HG02981 (cell line): Measurements from ENCODE around the gene PPP1R13L.

ENCODE experiments used
- ATAC-seq: cut with Tn5 transposase; IDR thresholded peaks from one replicate; pipeline ENCODE4 v1.9.1; 2021; ENCODE audit warnings: mild to moderate bottlenecking, moderate library complexity; ENCODE audit not compliant: unreplicated experiment

The PPP1R13L gene, protein sequence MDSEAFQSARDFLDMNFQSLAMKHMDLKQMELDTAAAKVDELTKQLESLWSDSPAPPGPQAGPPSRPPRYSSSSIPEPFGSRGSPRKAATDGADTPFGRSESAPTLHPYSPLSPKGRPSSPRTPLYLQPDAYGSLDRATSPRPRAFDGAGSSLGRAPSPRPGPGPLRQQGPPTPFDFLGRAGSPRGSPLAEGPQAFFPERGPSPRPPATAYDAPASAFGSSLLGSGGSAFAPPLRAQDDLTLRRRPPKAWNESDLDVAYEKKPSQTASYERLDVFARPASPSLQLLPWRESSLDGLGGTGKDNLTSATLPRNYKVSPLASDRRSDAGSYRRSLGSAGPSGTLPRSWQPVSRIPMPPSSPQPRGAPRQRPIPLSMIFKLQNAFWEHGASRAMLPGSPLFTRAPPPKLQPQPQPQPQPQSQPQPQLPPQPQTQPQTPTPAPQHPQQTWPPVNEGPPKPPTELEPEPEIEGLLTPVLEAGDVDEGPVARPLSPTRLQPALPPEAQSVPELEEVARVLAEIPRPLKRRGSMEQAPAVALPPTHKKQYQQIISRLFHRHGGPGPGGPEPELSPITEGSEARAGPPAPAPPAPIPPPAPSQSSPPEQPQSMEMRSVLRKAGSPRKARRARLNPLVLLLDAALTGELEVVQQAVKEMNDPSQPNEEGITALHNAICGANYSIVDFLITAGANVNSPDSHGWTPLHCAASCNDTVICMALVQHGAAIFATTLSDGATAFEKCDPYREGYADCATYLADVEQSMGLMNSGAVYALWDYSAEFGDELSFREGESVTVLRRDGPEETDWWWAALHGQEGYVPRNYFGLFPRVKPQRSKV

DNA sequence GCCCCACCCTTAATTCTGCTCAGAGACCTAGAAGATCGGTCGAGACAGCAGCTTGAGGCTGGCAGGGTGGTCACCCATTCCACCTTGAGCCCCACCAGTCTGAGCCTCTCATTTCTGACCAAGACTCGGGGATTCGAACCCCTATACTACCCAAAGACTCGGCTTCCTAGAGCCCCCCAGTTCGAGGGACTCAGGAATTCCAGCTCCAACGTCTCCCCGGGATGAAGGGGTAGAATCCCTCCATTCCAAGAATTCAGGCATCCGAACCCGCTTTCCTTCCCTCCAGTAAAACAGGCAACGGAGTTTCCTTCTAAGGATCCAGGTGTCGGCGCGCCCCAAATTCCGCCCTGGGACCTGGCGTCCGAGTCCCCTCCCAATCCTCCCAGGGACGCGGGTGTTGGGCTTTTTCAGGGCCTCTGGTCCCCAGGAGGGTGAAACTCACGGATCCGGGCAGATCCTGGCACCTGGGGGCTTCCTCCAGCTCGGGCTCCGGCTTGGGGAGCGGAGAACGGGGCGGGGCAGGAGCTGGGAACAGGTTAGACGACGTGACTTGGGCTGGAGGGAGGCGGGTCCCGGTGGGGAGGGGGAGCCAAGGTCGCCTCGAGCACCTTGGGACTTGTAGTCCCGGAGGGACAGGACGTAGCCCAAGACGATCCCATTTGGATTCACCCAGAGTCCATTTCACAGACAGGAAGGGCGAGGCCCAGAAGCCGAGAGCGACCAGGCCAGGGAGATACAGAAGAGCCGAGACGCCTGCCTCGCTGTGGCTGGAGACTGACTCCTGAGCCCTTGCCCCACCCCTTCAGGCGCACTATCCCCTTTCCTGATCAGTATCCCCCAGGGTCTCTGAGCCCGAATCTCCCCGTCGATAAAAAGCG lies at the start of gene PPP1R13L:
PPP1R13L (minus strand) TSS at position 513 of the 878 bp plus-strand sequence. CDS start 6,751 bp downstream, outside the sequence.
- ATAC-seq = no peak

DNA sequence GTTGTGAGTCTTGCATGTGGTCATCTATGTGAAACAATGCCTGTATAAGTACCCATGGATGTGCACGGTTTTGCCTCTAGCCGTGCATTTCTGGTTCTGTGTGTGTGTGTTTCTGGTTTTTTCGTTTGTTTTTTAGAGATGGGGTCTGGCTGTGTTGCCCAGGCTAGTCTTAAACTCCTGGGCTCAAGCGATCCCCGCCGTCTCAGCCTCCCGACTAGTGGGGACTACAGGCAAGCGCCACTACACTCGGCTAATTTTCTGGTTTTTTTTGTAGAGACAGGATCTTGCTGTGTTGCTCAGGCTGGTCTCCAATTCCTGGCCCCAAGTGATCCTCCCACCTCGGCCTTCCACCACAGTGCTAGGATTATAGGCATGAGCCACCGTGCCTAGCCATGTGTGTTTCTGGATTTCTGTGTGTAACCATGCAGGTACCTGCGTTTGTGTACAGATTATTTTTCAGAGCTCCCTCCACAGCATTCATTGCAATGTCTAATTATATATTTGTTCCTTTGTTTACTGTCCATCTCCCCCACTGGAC lies 47.0 kb upstream of the PPP1R13L start:
- ATAC-seq = no peak

DNA sequence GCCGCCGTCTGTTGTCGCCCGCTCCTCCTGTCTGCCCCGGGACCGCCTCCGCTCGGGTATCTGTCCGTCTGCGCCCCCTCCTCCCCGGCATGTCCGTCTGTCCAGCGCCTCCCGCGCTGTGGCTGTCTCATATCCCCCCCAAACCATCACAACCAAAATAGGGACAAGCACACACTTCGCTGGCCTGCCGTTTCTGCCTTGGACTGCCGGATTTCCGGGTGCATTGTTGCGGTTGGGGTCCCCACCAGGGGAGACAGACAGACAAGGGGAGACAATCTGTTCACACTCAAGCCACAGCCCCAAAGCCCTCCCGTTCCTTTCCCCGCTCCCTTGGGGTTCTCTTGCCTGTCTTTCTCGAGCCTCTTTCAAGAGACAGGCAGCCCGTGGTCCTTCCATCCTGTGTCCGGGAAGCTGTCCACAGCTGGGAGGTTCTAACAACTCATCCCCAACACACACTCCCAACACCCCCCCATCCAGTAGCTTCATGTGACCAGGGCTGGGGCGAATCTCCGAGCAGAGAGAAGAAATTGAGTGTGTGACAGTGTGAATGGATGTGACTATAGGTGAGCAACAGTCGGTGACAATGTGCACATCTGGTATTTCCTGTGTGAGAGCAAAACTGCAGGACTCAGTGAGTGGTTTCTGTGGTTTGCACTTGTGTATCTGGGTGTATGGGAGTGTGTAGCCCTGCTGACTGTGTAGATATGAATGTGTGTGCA lies 46.4 kb upstream of the PPP1R13L start:
- no peak for ATAC-seq

DNA sequence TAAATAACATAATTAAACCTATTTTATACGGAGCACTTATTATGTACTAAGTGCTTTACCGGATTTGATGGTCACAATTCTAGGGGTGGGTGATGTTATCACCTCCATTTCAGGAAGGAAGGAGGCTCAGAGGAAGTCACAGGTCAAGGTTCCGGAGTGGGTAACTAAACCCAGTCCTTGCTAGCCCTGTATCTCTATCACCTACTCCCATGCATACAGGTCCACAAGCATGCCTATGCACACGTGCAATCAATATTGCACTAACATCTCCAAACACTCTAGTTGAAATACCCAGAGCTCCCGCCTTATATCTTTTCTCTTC lies 45.1 kb upstream of the PPP1R13L start:
- no peak for ATAC-seq

DNA sequence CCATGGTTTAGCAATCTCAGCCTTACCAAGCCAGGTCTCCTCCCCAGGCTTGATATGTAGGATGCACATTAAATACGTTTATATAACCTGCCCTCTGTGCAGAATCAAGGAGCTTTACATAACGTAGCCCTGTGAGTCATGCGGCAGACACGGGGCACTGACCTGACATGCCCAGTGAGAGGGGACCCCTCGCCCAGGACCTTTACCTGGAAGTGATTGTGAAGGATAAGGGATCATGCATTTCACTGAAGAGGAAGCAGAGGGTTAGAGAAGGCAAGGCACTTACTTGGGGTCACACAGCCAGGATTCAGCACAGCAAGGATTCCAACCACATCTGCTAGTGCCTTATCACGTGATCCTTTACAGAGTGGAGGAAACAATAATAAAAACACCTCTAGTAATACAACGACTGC lies 44.0 kb upstream of the PPP1R13L start:
- ATAC-seq = no peak

DNA sequence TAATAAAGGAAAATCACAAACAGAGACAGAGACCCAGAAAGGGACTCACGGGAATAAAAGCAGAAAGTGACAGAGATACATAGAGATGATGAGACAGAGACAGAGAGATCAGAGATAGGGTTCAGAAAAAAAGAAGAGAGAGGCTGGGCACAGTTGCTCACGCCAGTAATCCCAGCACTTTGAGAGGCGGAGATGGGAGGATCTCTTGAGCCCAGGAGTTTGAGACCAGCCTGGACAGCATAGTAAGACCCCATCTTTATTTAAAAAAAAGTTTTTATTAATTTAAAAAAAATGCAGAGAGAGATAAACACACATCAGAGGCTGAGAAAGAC lies 43.5 kb upstream of the PPP1R13L start:
- ATAC-seq = no peak

DNA sequence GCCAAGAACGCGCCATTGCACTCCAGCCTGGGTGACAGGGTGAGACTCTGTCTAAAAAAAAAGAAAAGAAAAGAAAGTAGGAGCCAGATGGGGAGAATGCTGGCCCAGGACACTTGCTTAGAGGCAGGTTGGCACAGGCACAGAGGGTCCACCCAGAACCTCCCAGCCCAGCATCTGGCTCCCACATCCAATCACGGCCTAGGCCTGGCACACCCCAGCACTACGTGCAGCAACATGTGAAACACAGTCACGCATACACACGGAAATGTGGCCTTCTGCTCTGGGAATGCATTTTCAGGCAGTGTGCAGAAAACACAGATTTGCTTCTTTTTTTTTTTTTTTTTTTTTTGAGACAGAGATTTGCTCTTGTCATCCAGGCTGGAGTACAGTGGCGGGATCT lies 42.1 kb upstream of the PPP1R13L start:
- ATAC-seq = no peak

DNA sequence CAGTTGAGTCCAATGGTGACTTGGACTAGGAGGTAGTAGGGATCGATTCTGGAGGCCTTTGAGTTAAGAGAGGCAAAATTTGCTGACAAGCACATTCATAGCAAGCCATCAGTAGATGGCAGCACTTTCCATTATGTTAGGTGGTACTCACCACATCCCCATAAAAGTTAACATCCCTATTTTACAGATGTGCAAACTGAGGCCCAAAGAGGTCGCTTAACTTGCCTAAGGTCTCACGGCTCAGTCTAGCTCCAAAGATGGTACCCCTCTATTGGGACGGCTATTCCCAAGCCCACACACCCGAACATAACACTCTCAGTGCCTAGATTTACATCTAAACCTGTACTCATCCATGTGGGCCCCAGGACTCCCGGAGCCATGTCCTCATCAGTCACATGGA lies 41.4 kb upstream of the PPP1R13L start:
- ATAC-seq = no peak

DNA sequence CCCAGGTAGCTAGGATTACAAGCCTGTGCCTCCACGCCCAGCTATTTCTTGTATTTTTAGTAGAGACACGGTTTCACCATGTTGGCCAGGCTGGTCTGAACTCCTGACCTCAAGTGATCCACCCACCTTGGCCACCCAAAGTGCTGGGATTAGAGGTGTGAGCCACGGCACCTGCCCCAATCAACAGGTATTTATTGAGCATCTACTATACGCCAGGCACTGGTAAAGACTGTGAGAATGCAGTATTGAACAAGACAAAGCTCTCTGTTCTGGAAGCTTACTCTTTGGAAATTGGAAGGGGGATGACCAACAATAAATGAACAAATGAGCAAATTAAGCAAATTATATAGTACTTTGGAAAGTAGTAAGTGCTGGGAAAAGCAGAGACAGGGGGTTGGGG lies 40.3 kb upstream of the PPP1R13L start:
- no peak for ATAC-seq

DNA sequence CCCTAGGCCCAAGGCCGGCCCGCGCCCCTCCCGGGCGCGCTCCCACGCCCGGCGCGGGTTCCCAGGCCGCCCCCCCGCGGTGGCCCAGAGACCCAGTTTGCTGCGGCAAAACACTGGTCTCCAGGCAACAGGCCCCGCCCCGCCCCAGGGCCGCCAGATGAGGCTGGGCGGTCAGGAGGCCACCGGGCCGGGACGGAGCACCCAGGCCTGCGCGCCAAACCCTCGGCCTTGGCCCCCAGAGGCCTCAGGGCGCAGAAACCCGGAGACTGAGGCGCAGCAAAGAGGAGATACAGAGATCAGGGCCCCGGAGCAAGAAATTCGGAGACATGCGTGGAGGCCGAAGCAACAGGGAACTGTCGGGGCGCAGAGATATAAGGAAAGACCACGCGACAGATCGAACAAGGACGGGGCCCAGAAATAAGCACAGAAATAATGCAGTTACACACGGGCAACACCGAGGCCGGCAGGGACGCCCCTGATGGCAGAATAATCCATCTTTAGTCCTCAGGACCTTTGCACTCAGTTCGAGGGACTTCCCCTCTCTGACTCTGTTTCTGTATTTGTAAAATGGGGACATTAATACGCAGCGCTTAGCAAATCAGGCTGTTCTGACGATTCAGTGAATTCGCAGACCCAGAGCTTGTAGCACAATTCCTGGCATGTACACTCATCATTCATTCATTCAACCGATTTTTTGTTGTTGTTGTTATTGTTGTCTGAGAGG lies 39.6 kb upstream of the PPP1R13L start:
- ATAC-seq = peak; percentile 43

DNA sequence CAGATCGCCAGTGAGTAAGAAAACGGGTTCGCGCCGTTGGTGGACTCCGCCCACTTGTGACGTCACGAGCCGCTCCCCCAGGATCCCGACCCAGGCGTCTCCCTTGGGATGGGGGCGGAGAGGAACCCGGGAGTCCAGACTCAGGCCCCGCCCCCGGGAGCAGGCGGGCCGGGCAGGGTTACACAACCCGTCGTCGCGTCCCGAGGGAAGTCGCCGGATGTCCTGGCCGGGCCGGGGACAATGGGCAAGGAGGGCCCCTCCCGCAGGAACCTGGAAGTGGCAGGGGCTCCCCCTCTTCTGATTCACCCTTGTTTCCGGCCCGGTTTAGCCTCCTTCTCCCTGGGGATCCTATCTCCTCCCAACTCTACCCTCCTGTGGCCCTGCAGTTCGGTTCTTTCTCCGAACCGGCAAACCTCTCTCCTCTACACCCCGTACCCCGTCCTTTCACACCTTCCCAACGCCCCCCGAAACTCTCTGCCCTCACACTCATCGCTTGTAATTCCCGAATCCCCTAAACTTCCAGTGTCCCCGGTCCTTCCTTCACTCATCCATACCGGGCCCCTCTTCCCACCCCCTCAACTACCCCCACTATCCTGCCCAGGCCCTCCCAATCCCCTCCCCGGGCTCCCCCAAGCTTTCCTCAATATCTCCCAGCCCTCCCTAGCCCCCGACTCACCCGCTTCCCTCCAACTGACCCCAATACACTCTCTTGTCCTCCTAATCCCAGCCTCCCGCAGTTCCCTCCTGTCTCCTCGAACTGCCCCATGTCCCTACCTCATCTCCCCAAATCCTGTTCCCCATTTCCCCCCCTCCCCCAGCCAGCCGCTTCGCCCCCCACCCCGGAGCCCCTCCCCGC lies 38.8 kb upstream of the PPP1R13L start:
- ATAC-seq = no peak

DNA sequence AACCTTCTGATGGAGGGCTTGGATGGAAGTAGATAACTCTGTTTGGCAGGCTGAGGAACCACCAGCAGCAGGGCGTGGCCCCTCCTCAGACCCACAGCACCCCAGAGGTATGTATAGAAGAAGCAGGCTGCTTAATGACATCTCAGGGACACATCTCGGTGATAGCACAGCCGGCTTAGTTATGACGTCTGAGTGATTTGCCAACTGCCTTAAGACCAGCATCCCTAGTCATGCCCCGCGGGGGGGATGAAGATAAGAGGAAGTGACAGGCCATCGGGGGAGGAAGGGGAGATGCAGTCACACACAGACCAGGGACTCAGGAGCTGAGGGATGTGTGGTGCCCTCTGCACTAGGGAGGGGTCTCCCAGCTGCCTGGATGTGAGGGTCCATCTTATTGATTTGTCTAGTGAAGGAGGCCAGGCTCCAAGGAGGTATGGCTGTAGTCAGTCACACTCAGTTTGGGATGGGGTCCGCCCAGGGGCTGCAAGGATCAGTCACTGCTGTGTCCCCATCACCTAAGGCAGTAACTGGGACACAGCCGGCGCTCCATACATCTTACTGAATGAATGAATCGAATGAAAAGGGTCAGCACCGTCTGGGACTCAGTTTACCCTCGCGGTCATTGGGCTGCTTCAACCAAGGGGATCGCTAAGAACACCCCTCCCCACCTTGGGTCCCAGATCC lies 38.1 kb upstream of the PPP1R13L start:
- ATAC-seq = no peak

DNA sequence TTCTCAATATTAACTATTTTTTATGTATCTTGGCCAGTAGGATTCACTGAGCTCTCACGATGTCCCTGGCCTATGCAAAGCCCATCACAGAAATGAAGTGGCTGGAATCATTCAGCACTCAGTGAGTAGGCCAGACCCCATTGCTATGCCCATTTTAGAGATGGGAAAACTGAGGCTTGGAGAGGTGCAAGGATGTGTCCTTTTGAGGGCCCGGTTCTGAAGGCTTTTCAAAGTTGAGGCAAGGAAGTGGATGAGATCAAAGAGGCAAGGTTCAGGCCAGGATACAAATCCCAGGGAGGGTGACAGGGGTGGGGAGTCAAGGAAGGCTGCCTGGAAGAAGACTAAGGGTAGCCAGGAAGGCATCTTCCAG lies 37.5 kb upstream of the PPP1R13L start:
- ATAC-seq = no peak

DNA sequence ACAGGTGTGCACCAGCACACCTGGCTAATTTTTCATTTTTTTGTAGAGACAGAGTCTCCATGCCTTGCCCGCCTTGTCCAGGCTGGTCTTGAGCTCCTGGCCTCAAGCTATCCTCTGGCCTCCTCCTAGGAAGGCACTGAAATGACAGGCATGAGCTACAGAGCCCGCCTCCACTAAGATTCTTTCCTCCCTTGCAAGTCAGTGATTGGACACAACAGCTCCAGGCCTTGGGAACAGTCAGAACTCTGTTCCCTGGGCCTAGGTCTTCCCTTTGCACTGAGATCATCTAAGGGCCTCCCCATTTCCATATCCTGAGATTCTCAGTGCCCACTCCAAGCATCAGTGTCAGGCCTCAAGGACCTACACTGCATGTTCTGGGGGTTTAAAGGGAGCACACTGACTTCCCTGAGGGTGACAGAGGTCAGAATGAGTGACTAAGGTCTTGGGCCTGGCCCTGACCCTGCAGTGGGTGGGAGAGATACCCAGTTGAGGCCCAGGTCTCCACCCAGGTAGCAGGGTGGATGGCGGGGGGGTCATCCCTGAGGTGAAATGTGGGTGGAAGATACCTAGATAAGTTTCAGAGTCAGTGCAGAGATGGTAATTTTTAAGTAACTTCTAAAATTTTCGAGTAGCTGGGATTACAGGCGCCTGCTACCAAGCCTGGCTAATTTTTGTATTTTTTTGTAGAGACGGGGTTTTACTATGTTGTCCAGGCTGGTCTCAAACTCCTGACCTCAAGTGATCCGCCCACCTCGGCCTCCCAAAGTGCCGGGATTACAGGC lies 36.2 kb upstream of the PPP1R13L start:
- no peak for ATAC-seq

DNA sequence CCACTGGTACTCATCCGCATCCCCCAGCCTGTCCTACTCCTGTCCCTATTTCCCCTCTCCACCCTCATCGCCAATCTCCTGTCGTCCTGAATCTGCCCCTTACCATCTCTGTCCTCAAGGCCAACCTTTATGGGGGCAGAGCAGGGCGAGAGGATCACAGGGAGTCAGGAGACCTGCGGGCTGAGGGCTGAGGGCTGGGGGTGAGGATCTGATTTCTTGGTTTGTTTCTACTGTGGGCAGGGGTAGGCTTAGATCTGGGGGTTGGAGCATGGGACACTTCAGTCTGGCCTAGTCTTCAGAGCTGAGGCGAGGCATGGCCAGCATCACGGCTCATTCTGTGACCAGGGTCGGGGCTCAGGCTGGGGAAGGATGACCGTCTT lies 35.4 kb upstream of the PPP1R13L start:
- no peak for ATAC-seq

DNA sequence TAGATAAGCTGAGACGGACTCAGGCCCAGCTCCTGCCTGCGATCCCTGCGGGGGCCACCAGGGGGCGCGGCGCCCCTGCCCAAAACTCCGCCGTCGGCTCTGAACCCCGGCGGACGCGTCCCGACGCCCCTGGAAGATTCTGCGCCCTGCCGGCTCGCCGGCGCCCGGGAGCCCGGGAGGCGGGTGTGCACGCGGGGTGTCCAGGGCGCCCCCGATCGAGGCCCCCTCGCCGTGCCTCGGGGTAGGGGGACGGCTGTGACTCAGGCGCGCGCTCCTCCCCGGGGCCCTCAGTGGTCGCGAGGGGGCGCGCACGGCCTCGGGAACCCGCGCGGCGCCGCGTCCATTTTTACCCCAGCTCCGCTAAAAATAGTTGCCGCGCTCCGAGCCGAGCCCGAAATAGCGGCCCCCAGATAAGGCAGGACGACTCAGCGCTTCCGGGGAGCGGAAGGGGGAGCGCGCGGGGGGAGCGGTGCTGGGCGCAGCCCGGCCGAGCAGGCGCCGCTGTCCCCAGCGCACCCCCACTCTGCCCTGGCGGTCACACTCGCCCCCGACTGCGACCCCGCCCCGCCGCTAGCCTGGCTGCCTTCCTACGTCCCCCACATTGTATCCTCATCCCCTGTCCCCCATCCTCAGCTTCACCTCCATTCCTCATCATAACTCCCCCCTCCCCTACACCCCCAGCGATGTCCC lies 34.8 kb upstream of the PPP1R13L start:
- ATAC-seq = peak; percentile 53

DNA sequence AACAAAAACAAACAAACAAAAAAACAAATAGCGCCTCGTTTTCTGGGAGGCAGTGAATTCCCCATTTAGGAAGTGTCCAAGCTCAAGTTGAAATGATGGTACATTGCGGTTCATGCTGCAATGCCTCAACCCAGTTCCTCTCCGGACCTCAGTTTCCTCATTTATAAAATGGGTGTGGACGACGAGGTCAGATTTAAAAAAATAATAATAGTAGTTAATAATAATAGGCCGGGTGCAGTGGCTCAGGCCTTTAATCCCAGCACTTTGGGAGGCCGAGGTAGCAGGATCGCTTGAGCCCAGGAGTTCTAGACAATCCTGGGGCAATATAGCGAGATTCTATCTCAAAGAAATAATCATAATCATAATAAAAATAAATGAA lies 34.3 kb upstream of the PPP1R13L start:
- no peak for ATAC-seq
